GM19099 (cell line): ENCODE results near the gene GYPC.

ENCODE experiments used
- POLR2A ChIP-seq: IDR thresholded peaks from 3 replicates; pipeline ENCODE4 v1.6.1; 2011; ENCODE audit warnings: low read depth; ENCODE audit not compliant: insufficient read length; ENCODE audit errors: extremely low read depth

Gene GYPC

GRCh38 chr2:126678269-126679065, 22.5 kb downstream of the GYPC start:
- TF ChIP-seq POLR2A, result no peak

- no peak for TF ChIP-seq POLR2A
Observed at GRCh38 chr2:126679094-126679713, 23.2 kb downstream of the GYPC start.

GRCh38 chr2:126681505-126681904, 25.5 kb downstream of the GYPC start:
- TF ChIP-seq POLR2A, result no peak

GRCh38 chr2:126685629-126686028, 29.7 kb downstream of the GYPC start:
- TF ChIP-seq POLR2A, result no peak

GRCh38 chr2:126686286-126686685, 30.3 kb downstream of the GYPC start:
- no peak for TF ChIP-seq POLR2A

GRCh38 chr2:126686841-126687485, 31.0 kb downstream of the GYPC start:
- no peak for TF ChIP-seq POLR2A

- no peak for TF ChIP-seq POLR2A
Observed at GRCh38 chr2:126687503-126687902, 31.5 kb downstream of the GYPC start.

- no peak for TF ChIP-seq POLR2A
Observed at GRCh38 chr2:126696644-126697520, 40.9 kb downstream of the GYPC start.

GRCh38 chr2:126698376-126698775, 42.4 kb downstream of the GYPC start:
- TF ChIP-seq POLR2A, result no peak

- no peak for TF ChIP-seq POLR2A
Observed at GRCh38 chr2:126699018-126699417, 43.1 kb downstream of the GYPC start.

GRCh38 chr2:126699716-126700581, 44.0 kb downstream of the GYPC start:
- TF ChIP-seq POLR2A, result no peak

GRCh38 chr2:126700677-126701076, 44.7 kb downstream of the GYPC start:
- TF ChIP-seq POLR2A, result no peak

- TF ChIP-seq POLR2A, result no peak
Observed at GRCh38 chr2:126703311-126703710, 47.4 kb downstream of the GYPC start.
